ENCODE results near the gene CRIP3.

CRIP3 gene

DNA sequence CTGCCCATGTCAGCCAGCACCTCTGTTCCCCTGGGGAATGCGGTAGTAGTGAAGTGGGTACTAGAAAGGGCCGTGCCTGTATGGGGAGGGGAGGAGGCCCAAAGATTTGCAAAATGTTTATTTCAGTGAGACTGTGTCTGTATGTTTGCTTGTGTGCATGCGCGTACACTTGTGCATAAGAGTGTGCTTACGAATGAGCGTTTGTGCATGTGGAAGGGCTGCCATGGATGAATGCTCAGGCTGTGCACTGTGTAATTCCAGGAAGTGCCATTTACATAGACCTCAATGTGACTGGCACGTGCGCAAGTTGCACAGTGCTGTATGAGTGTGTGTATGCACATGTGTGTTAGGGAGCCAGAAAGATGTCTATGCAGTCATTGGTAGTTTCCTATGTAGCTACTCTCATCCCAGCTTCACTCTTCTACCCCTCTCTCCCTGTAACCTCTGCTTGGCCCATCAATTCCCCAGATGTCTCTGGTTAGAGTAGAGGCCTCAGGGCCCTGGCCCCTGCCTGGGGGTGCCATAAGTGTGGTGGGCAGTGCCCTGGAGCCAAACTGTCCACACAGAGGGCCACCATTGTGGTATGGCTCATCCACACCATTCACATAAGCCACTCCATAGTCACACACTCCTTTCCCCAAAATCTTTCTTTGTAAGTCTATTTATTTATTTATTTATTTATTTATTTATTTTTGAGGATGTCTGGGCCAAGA lies 37.4 kb downstream of the CRIP3 start:
- no peak for DNase-seq

DNA sequence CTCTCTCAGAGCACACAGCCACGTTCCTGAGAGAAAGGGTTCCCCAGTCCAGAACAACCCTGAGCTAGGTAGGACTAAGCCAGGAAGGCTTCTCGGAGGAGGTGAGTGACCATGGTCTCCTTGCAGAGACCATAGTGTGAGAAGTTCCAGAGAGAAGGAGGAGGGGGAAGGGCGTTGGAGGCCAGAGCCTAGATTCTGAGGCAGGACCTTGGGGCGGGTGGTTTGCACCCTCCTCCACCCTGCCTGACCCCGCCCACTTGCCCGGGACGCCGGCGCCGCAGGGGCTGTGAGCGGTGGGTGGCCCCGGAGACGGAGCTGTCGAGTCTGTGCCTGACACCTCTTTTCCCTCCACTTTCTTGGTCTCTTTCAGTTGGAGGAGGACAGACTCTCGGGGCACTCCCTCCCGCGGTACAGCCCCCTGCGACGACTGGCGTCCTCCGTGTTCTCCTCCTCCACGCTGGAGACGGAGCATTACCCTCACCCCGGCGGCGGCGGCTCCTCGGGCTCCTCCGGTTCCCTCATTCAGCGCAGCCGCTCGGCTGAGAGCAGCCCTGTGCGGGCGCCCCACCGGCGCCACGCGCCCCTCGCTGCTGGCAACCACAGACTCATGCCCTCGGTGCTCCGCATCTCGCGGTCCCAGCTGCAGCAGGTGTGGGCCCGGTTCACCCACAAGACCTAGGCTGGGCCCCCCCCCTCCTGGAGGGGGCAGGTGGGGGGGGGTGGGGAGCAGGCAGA lies 39.2 kb downstream of the CRIP3 start:
- peak; percentile 19 for DNase-seq

DNA sequence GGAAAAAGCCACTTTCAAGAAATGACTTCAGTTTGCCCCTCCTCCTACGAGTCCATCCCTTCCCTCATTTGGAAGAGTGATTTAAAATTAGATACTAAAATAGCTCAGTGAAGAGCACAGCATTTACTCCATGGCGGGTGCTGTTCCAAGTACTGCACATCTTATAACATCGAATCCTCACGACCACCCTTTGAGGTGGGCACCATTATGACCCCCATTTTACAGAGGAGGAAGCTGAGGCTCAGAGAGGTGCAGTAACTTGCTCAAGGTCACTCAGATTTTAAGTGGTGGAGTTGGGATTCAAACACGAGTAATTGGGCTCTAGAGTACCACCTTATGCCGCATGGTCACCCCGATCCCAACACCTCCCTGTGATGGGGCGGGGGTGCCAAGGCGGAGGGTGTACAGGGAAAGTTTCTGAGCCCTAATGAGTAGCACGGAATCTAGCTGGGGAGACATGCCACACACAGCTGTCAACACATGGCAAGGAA lies 39.8 kb downstream of the CRIP3 start:
- no peak for DNase-seq

DNA sequence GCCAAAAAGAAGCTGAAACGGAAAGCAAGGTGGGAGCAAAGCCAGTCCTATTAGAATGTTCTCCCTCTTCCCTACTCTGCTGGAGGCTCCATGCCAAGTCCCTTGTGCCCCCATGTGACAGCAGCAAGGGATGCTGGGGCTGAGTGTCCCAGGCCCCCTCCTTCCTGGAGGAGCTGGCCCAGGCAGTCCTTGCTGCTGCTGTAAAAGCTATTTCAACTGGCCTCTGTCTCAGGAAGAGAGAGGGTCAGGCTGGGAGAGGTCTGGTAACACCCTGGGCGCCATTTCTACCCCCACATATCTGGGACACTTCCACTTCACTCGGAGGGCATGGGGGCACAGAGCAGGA lies 40.3 kb downstream of the CRIP3 start:
- no peak for DNase-seq

DNA sequence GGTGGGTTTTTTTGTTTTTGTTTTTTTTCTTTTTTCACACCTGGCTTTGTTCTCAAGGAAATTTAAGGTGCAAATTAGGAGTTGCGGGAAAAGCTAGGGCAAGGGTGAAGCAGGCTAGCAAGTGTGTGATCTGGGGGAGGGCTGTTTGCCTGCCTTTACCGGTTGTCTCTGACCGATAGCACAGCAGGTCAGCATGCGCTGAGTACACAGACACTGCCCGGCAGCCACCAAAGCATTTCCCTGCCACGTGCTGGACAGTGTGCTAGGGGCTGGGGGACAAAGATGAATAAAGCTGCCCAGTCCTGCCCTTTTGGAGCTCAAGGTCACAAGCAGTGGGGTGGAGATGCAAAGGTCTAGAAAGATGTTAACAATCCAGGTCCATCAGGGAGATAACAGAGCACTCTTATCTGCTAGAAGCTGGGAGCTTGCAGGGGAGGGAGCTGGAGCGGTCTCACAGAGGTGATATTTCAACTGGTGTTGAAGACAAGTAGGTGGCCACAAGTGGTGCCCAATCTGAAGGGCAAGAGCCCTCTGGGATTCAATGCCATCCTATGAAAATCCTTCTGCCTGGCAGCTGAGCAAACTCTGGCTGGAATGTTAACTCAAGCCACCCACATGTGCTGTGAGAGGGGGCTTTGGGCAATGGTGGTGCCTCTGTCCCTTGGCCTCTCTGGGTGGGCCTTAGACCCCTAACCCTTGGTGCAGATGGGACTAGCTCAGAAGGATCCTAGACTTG lies 40.8 kb downstream of the CRIP3 start:
- no peak for DNase-seq

DNA sequence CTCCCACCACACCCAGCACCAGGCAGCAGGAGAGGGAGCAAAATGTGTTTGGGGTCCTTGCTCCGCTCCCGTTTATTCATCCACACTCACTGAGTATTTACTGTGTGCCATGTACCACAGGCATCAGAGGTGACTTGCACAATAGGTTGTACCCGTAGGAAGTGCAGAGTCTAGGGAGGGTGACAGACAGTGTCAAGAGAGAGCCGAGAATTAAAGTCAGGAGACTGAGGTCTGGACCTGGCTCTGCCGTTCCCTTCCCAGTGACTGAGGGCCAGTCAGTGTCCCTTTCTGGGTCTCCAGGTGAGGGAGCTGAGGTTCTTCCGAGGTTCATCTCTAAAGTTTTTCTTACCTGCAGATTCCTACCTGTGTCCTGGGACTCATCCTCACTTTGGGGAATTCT lies 43.1 kb downstream of the CRIP3 start:
- DNase-seq, result no peak

DNA sequence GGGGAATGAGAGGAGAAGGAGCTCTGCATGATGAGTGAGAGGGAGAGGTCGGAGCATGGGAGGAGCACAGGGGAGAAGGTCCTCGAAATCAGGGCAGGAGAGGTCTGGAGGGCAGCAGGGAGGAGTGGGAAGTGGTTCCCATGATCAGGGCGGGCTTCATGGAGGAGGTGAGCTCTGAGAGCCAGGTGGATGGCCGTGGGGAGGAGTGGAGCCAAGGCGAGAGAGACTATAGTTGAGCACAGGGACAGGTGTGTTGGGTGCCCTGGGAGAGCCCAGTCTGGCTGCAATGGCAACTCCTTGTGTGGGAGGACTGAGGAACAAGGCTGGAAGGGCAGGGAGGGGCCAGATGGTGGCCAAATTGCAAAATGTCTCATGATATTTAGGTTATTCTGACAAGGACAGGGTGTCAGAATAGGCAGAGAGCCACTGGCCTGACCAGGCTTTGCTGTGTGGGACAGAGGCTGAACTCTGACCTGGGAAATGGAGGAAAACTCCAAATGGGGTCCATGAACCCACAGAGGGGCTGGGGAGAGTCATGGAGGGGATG lies 44.0 kb downstream of the CRIP3 start:
- DNase-seq, result no peak

DNA sequence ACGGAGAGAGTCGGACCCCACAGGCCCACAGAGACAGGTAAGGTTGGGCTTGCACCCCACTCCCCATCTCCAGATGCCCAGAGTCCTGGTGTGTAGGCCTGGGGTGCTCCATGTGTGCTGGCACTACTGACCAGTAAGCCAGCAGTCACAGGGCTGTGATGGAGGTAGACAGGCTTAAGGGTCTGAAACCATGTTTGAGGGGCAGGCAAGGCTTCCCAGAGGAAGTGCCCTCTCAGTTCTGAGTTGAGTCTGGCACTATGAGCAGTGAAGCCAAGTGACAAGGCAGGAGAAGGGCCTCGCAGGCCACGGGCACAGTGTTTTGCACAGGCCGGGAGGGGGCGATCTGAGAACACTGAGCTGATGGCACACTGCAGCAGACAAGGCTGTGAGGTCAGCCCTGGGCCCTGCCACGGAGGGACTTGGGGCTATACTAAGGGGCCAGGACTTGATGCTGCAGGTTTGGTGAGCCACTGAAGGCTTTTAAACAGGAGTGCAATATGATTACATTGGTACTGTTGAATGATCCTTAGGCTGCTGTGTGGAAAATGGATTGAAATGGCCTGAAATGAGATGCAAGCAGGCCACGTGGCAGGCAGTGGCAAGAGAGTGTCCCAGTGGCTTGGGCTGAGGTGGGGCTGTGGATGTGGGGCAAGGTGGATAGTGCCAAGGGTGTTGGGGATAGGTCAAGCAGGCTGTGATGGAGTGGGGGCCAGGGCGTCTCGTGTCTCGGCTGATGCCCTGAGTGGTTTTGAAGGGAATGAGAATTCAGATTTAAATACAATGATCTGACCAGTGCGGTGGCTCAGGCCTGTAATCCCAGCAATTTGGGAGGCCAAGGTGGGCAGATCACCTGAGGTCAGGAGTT lies 45.1 kb downstream of the CRIP3 start:
- DNase-seq, result peak; percentile 65

DNA sequence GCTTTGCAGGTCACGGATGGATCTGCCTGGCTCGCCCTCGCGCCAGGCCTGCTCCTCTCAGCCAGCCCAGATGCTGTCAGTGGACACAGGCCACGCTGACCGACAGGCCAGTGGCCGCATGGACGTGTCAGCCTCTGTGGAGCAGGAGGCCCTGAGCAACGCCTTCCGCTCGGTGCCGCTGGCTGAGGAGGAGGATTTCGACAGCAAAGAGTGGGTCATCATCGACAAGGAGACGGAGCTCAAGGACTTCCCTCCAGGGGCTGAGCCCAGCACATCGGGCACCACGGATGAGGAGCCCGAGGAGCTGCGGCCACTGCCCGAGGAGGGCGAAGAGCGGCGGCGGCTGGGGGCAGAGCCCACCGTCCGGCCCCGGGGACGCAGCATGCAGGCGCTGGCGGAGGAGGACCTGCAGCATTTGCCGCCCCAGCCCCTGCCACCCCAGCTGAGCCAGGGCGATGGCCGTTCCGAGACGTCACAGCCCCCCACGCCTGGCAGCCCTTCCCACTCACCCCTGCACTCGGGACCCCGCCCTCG lies 45.8 kb downstream of the CRIP3 start:
- no peak for DNase-seq

DNA sequence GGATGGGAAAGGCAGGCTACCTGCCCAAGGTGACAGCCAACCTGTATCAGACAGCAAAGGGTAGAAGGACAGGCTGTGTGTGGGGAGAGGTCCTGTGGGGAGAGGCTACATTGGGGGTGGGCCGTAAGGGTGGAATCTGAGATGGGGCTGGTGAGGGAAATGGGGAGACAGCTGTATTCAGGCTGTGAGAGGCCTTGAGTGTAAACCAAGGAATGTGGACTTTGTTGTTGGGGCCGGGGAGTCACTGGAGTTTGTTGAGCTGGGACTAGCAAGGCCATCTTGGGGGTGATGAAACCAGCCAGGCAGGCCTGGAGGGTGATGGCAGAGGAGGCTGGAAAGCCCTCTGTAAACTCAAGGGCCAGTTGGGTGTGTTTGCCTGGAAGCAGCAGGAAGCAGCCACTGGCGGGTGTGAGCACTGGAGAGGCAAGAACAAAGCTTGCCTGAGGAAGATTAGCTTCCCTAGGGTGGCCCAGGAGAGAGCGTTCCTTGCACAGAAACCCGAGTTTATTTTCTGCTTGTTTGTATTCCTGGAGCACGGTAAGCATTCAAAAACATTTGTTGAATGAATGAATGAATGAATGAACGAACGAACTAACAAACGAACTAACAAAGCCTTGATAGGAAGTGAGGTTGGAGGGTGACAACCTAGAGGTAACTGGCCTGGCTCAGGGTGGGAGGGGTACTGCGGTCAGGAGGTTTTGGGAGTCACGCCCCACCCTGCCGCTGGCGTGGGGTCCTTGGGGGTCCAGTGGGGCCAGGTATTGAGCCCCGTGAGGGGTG lies 46.4 kb downstream of the CRIP3 start:
- no peak for DNase-seq

DNA sequence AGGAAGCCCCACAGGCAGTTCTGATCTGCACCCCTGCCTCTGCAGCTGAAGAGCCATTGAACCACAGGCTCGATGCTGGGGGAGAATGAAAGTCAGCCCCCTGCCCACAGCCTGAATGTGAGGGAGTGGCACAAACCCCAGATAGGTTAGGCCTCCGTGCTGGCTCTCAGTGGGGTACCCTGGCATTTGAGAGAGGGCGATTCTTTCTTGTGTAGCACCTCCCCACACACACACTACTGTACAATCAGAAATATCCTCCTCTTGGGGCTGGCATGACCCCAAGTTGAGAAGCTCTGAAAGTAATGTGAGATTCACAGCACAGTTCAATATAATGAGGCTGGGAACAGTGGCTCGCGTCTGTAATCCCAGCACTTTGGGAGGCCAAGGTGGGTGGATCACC lies 47.4 kb downstream of the CRIP3 start:
- no peak for DNase-seq

DNA sequence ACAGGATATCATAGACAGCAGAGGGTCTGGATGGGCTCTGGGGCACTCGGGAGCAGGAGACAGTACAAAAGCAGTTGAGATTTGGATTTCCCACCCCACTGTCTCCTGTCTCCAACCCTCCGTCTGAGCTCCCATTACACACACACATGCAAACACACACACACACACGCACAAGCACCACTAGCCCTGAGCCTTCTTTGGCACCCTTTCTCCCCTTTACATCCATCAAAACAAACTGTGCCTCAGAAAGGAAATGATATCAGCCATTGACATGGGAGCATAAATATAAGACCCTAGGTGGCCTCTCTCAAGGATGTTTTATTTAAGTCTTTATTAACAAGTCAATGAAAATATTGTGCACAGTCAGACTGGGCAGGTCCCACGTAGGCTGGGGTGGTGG lies 47.8 kb downstream of the CRIP3 start:
- DNase-seq, result no peak

DNA sequence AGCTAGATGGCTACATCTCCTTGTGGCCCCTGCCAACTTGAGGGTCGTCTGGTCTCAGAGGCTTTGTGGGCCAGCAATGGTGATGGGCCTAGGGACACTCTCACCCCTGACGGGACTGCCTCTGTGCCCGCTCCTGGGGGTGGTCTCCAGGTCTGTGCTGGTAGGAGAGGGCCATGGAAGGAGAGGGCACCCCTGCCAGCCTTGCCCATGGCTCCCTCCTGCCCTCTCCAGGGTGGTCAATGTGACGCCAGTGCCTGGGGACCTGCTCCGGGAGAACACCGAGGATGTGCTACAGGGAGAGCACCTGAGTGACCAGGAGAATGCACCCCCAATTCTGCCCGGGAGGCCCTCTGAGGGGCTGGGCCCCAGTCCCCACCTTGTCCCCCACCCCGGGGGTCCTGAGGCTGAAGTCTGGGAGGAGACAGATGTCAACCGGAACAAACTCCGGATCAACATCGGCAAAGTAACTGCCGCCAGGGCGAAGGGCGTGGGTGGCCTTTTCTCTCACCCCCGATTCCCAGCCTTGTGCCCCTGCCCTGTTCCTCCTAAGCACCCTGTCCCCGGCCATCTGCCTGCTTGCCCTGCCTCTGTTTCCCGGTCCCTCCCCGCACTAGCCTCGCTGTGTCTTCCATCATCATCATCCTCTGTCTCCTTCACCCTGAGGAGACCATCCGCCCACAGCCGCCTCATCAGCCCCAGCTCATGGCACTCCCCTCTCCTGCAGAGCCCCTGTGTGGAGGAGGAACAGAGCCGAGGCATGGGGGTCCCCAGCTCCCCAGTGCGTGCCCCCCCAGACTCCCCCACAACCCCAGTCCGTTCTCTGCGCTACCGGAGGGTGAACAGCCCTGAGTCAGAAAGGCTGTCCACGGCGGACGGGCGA lies 49.6 kb downstream of the CRIP3 start:
- DNase-seq, result no peak

DNA sequence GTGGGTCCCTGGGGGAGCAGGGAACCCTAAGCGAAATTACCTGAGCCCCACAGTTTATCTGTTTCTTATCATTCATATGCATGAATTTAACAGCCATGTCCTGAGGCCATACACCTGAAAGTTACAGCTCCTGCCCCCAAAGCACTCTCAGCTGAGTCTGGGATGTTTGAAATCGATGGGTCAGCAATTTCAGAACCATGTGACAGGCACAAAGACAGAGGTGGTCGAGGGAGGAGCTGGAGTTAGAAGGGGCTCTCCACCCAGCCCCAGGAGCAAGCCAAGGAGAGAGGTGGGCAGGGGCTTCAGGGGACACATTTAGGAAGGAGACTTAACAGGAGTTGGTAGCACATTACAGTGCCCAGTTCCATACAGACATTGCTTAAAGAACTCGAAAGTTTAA lies 50.4 kb downstream of the CRIP3 start:
- DNase-seq, result no peak

DNA sequence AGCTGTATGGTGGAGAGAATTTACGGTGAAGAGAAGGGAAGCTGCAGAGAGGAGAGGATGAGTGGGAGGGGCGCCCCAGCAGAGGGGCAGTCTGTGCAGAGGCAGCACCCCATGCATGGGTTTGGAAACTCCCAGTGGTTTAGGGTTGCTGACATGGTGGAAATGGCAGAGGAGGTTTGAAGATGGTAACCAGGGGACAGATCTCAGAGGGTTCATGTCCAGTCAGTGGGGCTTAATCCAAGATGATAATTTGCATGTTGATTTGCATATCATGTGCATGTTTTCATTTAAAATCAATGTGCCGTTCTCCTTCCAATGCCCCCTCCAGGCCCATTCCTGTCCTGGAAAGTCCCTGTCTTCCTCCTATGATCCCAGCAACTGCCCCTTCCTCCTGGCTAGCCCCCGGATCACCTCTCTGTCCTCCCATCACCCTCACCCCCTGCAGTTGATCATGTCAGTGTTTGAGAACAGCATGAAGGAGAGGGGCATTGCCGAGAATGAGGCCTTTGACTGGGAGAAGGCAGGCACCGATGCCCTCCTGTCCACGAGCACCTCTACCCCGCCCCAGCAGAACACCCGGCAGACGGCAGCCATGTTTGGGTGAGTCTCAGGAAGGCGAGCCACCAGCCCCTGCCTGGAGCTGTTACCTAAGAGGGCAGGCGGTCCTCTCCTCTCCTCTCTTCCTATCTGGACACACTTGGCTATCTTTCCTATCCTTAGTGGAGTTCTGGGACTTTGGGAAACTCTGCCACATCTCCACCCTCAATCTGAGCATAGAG lies 51.1 kb downstream of the CRIP3 start:
- no peak for DNase-seq

DNA sequence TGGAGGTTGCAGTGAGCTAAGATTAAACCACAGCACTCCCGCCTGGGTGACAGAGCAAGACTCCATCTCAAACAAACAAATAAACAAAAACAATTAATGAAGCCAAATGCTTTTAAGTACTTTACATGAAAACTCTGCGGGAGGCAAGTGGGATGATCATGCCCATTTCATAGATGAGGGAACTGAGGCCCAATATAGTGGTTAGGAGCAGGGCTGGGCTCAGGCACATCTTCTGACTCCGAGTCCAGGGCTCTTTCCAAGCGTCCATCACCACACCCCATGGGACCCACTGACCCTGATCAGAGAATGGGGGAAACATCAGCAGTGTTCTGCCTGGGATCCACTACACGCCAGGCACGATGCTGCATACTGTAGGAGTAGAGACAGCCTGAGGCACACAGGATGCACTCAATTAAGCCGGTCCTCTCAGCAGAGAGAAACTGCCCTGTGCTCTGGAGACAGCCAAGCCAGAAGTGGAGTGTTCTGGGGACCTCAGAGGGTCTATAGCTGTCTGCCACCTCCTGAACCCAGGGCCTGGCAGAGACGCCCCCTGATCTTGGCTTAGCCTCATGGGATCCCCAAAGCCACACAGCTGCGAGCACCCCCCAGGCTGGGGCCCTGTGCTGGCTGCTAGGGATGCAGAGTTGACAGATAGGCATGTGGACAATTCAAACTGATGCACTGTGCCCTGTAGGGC lies 51.8 kb downstream of the CRIP3 start:
- no peak for DNase-seq
